ENCODE measurements around the gene SLC25A19. TPM values are rescaled to one million over a fixed set of nuclear protein-coding genes. Genes with fewer than 3 reads are reported as not detected.

Gene SLC25A19
- total RNA-seq = 11.9 TPM

DNA sequence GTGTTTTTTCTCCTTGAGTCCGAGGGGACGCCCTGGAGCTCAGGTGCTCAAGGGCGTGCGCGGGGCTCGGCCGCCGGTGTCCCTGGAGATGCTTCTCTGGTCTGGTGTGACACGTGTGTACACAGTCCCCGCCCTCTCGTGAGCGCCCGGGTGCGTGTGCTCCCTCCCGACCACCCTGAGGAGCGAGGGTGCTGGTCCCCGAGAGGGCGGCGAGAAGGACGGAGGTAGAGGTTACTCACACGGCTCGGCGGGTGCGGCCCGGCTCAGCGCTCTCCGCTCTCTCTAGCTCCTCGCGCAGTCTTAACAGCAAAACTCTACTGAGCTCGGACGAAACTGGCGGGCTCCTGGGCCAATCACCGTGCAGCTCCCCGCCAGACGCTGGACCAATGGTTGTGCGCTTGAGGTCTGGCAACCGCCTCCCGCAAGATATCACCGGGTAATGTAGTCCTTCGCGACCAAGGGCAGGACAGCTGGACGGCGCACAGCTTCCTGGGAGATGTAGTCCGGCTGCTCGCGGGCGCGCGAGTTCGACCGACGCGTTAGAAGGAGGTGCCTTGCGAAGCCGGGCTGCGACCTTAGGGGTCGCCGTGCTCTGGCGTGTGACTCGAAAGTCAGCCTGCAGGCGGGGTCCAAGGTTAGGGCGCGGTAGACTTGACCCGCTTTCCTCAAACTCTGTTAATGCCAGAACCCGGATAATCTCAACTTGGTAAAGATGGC, at the start of gene SLC25A19:
Gene SLC25A19, minus strand, starts transcription at position 319 of the 717 bp plus-strand sequence. CDS start 2,669 bp downstream, outside the sequence.

DNA sequence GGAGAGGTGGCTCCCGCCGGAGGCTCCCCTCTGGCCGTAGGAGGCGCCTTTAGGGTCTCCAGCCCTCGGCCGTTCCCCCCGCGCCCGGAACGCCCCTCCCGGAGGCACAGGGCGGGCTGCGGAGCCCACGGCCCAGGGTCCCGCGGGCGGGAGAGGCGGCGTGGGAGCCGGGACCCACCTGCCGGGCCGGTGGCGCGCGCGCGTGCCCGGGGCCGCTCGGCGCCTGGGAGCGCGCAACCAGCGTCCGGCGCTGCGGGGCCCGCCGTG, 18.3 kb downstream of the SLC25A19 start, which contains the start of gene MIF4GD:
Gene MIF4GD, minus strand, starts transcription at position 266 of the 267 bp plus-strand sequence. CDS start 1,036 bp downstream, outside the sequence.

DNA sequence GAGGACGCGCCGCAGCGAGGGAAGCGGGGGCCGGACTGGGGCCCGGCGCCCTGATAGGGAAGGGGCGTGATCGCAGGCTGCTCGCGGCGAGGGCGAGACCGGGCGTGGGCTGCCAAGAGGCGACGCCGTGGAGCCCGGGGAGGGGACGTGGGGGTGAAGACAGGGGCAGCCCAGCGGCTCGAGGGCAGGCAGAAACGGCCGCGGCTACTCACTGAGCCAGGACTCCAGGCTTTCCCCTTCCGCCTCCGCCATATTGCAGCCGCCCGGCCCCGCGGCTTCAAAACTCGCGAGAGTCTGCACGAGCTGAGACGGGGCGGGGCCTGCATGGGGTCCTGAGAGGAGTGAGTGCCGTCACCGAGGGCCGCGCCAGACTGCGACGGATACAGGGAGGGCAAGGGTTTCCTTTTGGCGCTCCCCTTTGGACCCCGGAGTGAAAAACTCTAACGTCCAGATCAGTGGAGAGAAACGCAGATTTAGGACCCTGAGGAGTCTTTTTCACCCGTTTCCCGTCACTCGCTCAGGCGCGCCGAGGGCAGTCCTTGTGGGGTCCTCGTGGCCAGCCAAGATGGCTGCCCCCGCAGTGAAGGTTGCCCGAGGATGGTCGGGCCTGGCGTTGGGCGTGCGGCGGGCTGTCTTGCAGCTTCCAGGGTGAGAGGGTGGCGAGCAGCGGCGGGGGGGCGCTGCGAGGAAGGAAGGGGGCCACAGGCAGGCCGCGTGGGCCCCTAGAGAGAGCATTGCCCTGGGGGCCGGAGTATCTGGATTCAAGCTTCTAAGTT, 27.7 kb downstream of the SLC25A19 start, which contains the start of the genes GGA3 and MRPS7:
Gene GGA3, minus strand, starts transcription at position 271 of the 776 bp plus-strand sequence. Its CDS starts 19 bp downstream, at position 252.
Gene MRPS7, plus strand, starts transcription at position 544 of the 776 bp plus-strand sequence. Its CDS starts 22 bp downstream, at position 566.

Other genes starting within 250 kb of the SLC25A19 start
- gene ATP5PD, start 242.5 kb downstream of the SLC25A19 start, total RNA-seq = 92.0 TPM
- gene KCTD2, start 242.2 kb downstream of the SLC25A19 start, total RNA-seq = 34.1 TPM
- 1.3 TPM for gene SLC16A5, start 201.5 kb downstream of the SLC25A19 start, total RNA-seq
- gene ARMC7, start 179.5 kb downstream of the SLC25A19 start, total RNA-seq = 4.7 TPM
- 23.2 TPM for gene NT5C, start 157.7 kb downstream of the SLC25A19 start, total RNA-seq
- gene JPT1, start 134.9 kb downstream of the SLC25A19 start, total RNA-seq = 451 TPM
- gene SUMO2, start 106.5 kb downstream of the SLC25A19 start, total RNA-seq = 135 TPM
- 38.8 TPM for gene NUP85, start 83.8 kb downstream of the SLC25A19 start, total RNA-seq
- 16.3 TPM for gene GGA3, start 27.8 kb downstream of the SLC25A19 start, total RNA-seq
- 29.4 TPM for gene MRPS7, start 27.6 kb downstream of the SLC25A19 start, total RNA-seq
- 6.9 TPM for gene MIF4GD, start 18.2 kb downstream of the SLC25A19 start, total RNA-seq
- gene GRB2, start 116.2 kb upstream of the SLC25A19 start, total RNA-seq = 141 TPM
- 62.6 TPM for gene TMEM94, start 167.2 kb upstream of the SLC25A19 start, total RNA-seq
- gene CASKIN2, start 226.1 kb upstream of the SLC25A19 start, total RNA-seq = 5.9 TPM
- gene TSEN54, start 227.1 kb upstream of the SLC25A19 start, total RNA-seq = 18.2 TPM
- gene LLGL2, start 236.3 kb upstream of the SLC25A19 start, total RNA-seq = 1.6 TPM

All from parietal lobe (tissue), 1 donor.